ENCODE measurements around the gene PDK1. TPM values are rescaled to one million over a fixed set of nuclear protein-coding genes. Genes with fewer than 3 reads are reported as not detected.

Gene PDK1
- 10 to 100 TPM in 3 of 4 donors, 1 to 10 TPM in 1; 7.0 to 13.5 (median 11.4) TPM for total RNA-seq

DNA sequence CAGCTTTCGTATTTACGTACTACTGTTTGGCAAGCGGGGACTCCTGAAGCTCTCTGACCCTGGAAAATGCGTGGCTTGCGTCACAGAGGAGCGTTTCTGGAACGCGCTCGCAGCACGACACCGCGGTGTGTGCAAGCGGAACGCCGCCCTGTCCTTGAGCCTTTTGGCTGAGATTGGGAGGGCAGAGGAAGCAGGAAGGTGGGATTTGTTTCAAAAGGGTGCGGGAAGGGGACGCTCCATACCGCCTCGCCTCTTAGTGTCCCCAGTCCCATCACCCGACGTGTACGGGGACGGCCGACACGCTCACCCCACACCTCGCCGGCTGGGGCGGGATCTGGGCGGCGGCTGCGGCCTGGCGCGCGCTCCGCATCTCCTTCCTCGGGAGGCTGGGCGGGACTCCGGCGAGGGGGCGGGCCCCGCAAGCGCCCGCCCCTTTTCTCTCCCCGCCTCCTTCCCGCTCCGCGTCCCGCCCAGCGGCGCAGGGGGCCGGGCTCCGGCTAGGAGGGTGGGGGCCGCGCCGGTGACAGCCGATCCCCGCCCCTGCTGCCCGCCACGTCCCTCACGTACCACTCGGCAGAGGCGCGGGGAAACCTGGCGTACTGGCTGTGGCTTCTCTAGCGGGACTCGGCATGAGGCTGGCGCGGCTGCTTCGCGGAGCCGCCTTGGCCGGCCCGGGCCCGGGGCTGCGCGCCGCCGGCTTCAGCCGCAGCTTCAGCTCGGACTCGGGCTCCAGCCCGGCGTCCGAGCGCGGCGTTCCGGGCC lies at the start of gene PDK1:
Gene PDK1, plus strand, starts transcription at position 569 of the 762 bp plus-strand sequence. Its CDS starts 61 bp downstream, at position 630.
- TF ChIP-seq POLR2A (IDR thresholded peaks at IDR 0.05) (peak in 1 of 2 donors; percentile 88), CTCF (IDR thresholded peaks at IDR 0.05) (no peak)
- intact Hi-C loops (cut with DNase I) = no loop called here

GRCh38 chr2:172507199-172507598 lies 48.7 kb upstream of the PDK1 start:
- H3K27ac ChIP-seq = no peak overlapping the region
- 95 to 98% methylated on average over 4 of the region's 4 CpGs for WGBS, 2 donors
- intact Hi-C loops (cut with DNase I) = no loop called here
- no peak for DNase-seq
- H3K27me3 ChIP-seq = no peaks in the 10 kb centered on the region
- no peaks in the 10 kb centered on the region for H3K4me1 ChIP-seq
- H3K4me3 ChIP-seq (replicated peaks in 1 of 3) = no peak overlapping the region
- H3K36me3 ChIP-seq = peaks cover 0 to 2% of the 10 kb centered on the region in 2 donors
- no peaks in the 10 kb centered on the region for H3K9me3 ChIP-seq
- TF ChIP-seq POLR2A (IDR thresholded peaks at IDR 0.05) (no peak), CTCF (IDR thresholded peaks at IDR 0.05) (no peak)

More for the DNA sequence above, at the start of gene PDK1:
- H3K4me1 ChIP-seq = peaks cover 7 to 11% of the 10 kb centered on the region in 2 donors
- no peaks in the 10 kb centered on the region for H3K36me3 ChIP-seq
- no peaks in the 10 kb centered on the region for H3K27me3 ChIP-seq
- DNase-seq = peak; percentile 89 to 91
- whole genome bisulfite sequencing, 2 donors = 0 to 1% methylated on average over 32 of the region's 88 CpGs
- H3K27ac ChIP-seq = peak within 1 kb of the TSS; percentile 78 to 91 (median 81)
- no peaks in the 10 kb centered on the region for H3K9me3 ChIP-seq
- H3K4me3 ChIP-seq (replicated peaks in 1 of 3) = peak within 1 kb of the TSS; percentile 76 to 84 (median 77)

DNA sequence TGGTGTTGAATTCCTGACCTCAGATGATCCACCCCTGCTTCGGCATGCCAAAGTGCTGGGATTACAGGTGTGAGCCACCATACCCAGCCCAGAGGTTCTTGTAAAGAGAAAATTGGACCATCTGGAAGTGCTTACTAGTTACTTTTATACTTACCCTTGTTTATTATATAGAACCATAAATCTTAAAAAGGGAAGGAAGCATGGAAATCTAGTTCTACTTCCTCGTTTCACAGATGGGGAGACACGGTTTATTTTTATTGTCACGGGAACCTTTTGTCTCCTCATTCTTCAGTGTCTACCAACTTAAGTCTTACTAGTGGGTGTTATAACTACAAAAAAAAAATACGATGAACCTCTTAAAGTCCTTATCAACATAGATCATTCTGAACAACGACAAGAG lies 45.8 kb upstream of the PDK1 start:
- no peak for TF ChIP-seq CTCF (IDR thresholded peaks at IDR 0.05)
- TF ChIP-seq POLR2A (IDR thresholded peaks at IDR 0.05) = no peak
- Histone ChIP-seq H3K4me3 (replicated peaks in 1 of 3) (no peak overlapping the region), H3K4me1 (no peaks in the 10 kb centered on the region), H3K9me3 (no peaks in the 10 kb centered on the region), H3K36me3 (peaks cover 0 to under 1% of the 10 kb centered on the region in 2 donors), H3K27ac (no peak overlapping the region), H3K27me3 (no peaks in the 10 kb centered on the region)
- no peak for DNase-seq
- intact Hi-C loops (cut with DNase I) = no loop called here
- WGBS, 2 donors = 85% methylated on average over 6 of the region's 6 CpGs

- Histone ChIP-seq H3K4me3 (replicated peaks in 1 of 3) (no peak overlapping the region), H3K36me3 (no peaks in the 10 kb centered on the region), H3K9me3 (no peaks in the 10 kb centered on the region), H3K4me1 (no peaks in the 10 kb centered on the region), H3K27me3 (no peaks in the 10 kb centered on the region), H3K27ac (no peak overlapping the region)
- DNase-seq = no peak
- 91 to 95% methylated on average over 5 of the region's 5 CpGs for WGBS, 2 donors
- intact Hi-C loops (cut with DNase I) = no loop called here
- no peak for TF ChIP-seq POLR2A (IDR thresholded peaks at IDR 0.05)
- no peak for TF ChIP-seq CTCF (IDR thresholded peaks at IDR 0.05)
Observed at GRCh38 chr2:172510548-172510947, 45.3 kb upstream of the PDK1 start.

GRCh38 chr2:172512810-172513523 lies 42.9 kb upstream of the PDK1 start:
- intact Hi-C loops (cut with DNase I) = no loop called here
- Histone ChIP-seq H3K4me1 (no peaks in the 10 kb centered on the region), H3K4me3 (replicated peaks in 1 of 3) (no peak overlapping the region), H3K27ac (no peak overlapping the region), H3K36me3 (no peaks in the 10 kb centered on the region), H3K27me3 (no peaks in the 10 kb centered on the region), H3K9me3 (no peaks in the 10 kb centered on the region)
- WGBS, 2 donors = 87 to 92% methylated on average over 5 of the region's 5 CpGs
- no peak for DNase-seq
- TF ChIP-seq CTCF (IDR thresholded peaks at IDR 0.05) (no peak), POLR2A (IDR thresholded peaks at IDR 0.05) (no peak)

Data from thyroid gland (tissue), 4 donors.